SK-N-SH treated with all-trans-retinoic acid at 6 μM for 48 hours (cell line): ENCODE data around the gene TMEM183A.

Experiments used
- ATAC-seq: fragments of 200-7000 bp; cut with Tn5 transposase; 3 replicates; pipeline ENCODE4 v1.9.1; 2020; ENCODE audit warnings: mild to moderate bottlenecking, moderate library complexity
- ARNTL ChIP-seq: fragments of 450-650 bp; formaldehyde crosslinking; IDR thresholded peaks from 2 replicates; pipeline ENCODE4 v1.5.0; 2020; ENCODE audit warnings: low read depth, mild to moderate bottlenecking, moderate library complexity, borderline replicate concordance
- BACH2 ChIP-seq: fragments of 250-450 bp; sonication (Bioruptor Pico); IDR thresholded peaks from 2 replicates; pipeline ENCODE4 v1.9.0; 2021; ENCODE audit warnings: mild to moderate bottlenecking, borderline replicate concordance
- CREB5 ChIP-seq: fragments of 250-450 bp; sonication (Bioruptor Pico); IDR thresholded peaks from 2 replicates; pipeline ENCODE4 v1.5.1; 2020; ENCODE audit warnings: low read depth, mild to moderate bottlenecking, moderate library complexity
- CSDC2 ChIP-seq: fragments of 250-450 bp; sonication (Bioruptor Pico); IDR thresholded peaks from 2 replicates; pipeline ENCODE4 v1.5.0; 2020; ENCODE audit warnings: mild to moderate bottlenecking, moderate library complexity
- CSRNP3 ChIP-seq: fragments of 250-450 bp; sonication (Bioruptor Pico); IDR thresholded peaks from 2 replicates; pipeline ENCODE4 v1.5.1; 2021; ENCODE audit warnings: mild to moderate bottlenecking, moderate library complexity
- ESRRG ChIP-seq: fragments of 250-450 bp; sonication (Bioruptor Pico); IDR thresholded peaks from 2 replicates; pipeline ENCODE4 v1.6.1; 2021; ENCODE audit warnings: mild to moderate bottlenecking
- ISL1 ChIP-seq: fragments of 250-450 bp; sonication (Bioruptor Pico); IDR thresholded peaks from 2 replicates; pipeline ENCODE4 v2.1.2; 2022; ENCODE audit warnings: mild to moderate bottlenecking, moderate library complexity
- POU6F1 ChIP-seq: fragments of 250-450 bp; sonication (Bioruptor Pico); IDR thresholded peaks from 2 replicates; pipeline ENCODE4 v1.8.0; 2021; ENCODE audit warnings: low read depth, mild to moderate bottlenecking, moderate library complexity, borderline replicate concordance
- PPARA ChIP-seq: fragments of 250-450 bp; sonication (Bioruptor Pico); IDR thresholded peaks from 2 replicates; pipeline ENCODE4 v1.5.0; 2020; ENCODE audit warnings: mild to moderate bottlenecking, borderline replicate concordance
- RARB ChIP-seq: fragments of 250-450 bp; sonication (Bioruptor Pico); IDR thresholded peaks from 2 replicates; pipeline ENCODE4 v1.8.0; 2021; ENCODE audit warnings: mild to moderate bottlenecking, moderate library complexity
- SNAI2 ChIP-seq: fragments of 250-450 bp; sonication (Bioruptor Pico); IDR thresholded peaks from 2 replicates; pipeline ENCODE4 v1.5.0; 2020; ENCODE audit warnings: mild to moderate bottlenecking, moderate library complexity
- TCF4 ChIP-seq: fragments of 250-450 bp; sonication (Bioruptor Pico); IDR thresholded peaks from 2 replicates; pipeline ENCODE4 v1.8.0; 2021; ENCODE audit warnings: mild to moderate bottlenecking, moderate library complexity, borderline replicate concordance
- TOX ChIP-seq: fragments of 250-450 bp; sonication (Bioruptor Pico); IDR thresholded peaks from 2 replicates; pipeline ENCODE4 v1.8.0; 2021; ENCODE audit warnings: mild to moderate bottlenecking, moderate library complexity, borderline replicate concordance
- TSHZ2 ChIP-seq: fragments of 250-450 bp; sonication (Bioruptor Pico); IDR thresholded peaks from 2 replicates; pipeline ENCODE4 v1.5.0; 2020; ENCODE audit warnings: mild to moderate bottlenecking, moderate library complexity
- ZC3H10 ChIP-seq: fragments of 250-450 bp; sonication (Bioruptor Pico); IDR thresholded peaks from 2 replicates; pipeline ENCODE4 v1.5.1; 2021; ENCODE audit warnings: mild to moderate bottlenecking, moderate library complexity
- ZFP30 ChIP-seq: fragments of 450-650 bp; formaldehyde crosslinking; IDR thresholded peaks from 2 replicates; pipeline ENCODE4 v1.5.0; 2022; ENCODE audit warnings: mild to moderate bottlenecking, moderate library complexity
- ZNF565 ChIP-seq: fragments of 450-650 bp; formaldehyde crosslinking; conservative IDR thresholded peaks from 2 replicates; pipeline ENCODE4 v1.5.0; 2020; ENCODE audit warnings: low read depth, mild to moderate bottlenecking, moderate library complexity
- ZNF70 ChIP-seq: fragments of 450-650 bp; formaldehyde crosslinking; IDR thresholded peaks from 2 replicates; pipeline ENCODE4 v1.5.0; 2020; ENCODE audit warnings: mild to moderate bottlenecking, moderate library complexity
- ZNF8 ChIP-seq: fragments of 450-650 bp; formaldehyde crosslinking; IDR thresholded peaks from 2 replicates; pipeline ENCODE4 v1.5.0; 2020; ENCODE audit warnings: mild to moderate bottlenecking, moderate library complexity

Gene TMEM183A

GRCh38 chr1:203057911-203058675, 50.9 kb downstream of the TMEM183A start:
- TF ChIP-seq ARNTL (CRISPR knock-in tag) (no peak), TCF4 (CRISPR knock-in tag) (peak; percentile 58; the same call in 1 of the 2 replicates)
- peak; percentile 67 for ATAC-seq

GRCh38 chr1:203058676-203058935, 51.4 kb downstream of the TMEM183A start:
- TF ChIP-seq SNAI2 (CRISPR knock-in tag) (no peak), ZNF70 (CRISPR knock-in tag) (no peak), RARB (no peak), ZC3H10 (no peak), CSDC2 (CRISPR knock-in tag) (no peak), PPARA (CRISPR knock-in tag) (no peak), ZNF8 (CRISPR knock-in tag) (no peak), POU6F1 (CRISPR knock-in tag) (no peak), ISL1 (CRISPR knock-in tag) (no peak), TSHZ2 (CRISPR knock-in tag) (no peak), ZNF565 (CRISPR knock-in tag) (no peak), ARNTL (CRISPR knock-in tag) (no peak), BACH2 (CRISPR knock-in tag) (no peak), TOX (no peak), ESRRG (no peak), ZFP30 (CRISPR knock-in tag) (no peak)
- ATAC-seq, result no peak

- TF ChIP-seq SNAI2 (CRISPR knock-in tag) (no peak), CREB5 (no peak), RARB (no peak), ARNTL (CRISPR knock-in tag) (no peak), ESRRG (no peak), ZFP30 (CRISPR knock-in tag) (no peak), ZNF70 (CRISPR knock-in tag) (no peak), ZNF8 (CRISPR knock-in tag) (no peak), CSRNP3 (CRISPR knock-in tag) (no peak), TSHZ2 (CRISPR knock-in tag) (no peak), ZNF565 (CRISPR knock-in tag) (no peak)
- TF ChIP-seq, all 23 proteins: peak for 0
- ATAC-seq, result no peak
Observed at GRCh38 chr1:203059485-203059884, 52.3 kb downstream of the TMEM183A start.
